K562 (cell line): ENCODE measurements around the gene CACNA1C. TPM values are rescaled to one million over a fixed set of nuclear protein-coding genes. Genes with fewer than 3 reads are reported as not detected.

ENCODE experiments used
- ATAC-seq: fragments of 200-7000 bp; cut with Tn5 transposase; 3 replicates; pipeline ENCODE4 v1.9.1; 2020; ENCODE audit warnings: moderate library complexity
- BruUV-seq: library from RNA; stranded (reverse); fragments of 400-500 nt; replicated peaks from 2 replicates; lab custom pipeline; 2021; lab: Mats Ljungman, UMichigan
- CTCF ChIA-PET: fragments of 300-600 bp; formaldehyde crosslinking; extraction: SDS; loops from one replicate; lab custom pipeline; 2021; ENCODE audit warnings: low intra/inter-chr PET ratio; lab: Yijun Ruan, JAX
- POLR2A ChIA-PET: fragments of 300-600, 350-650 bp; sonication (Branson Sonifier 250); formaldehyde crosslinking; extraction: SDS; loops from one replicate; lab custom pipeline; 2021; ENCODE audit warnings: antibody characterized with exemption, inconsistent platforms; lab: Yijun Ruan, JAX
- DNase-seq, 4 experiments: peaks; one replicate each; pipeline versions ENCODE4 v3.0.0 to v3.0.0-alpha.2; 2011 to 2018; ENCODE audit warnings: low spot score in 3 of 4, mixed read lengths in 3 of 4; ENCODE audit errors: extremely low read depth in 1 of 4
- FAIRE-seq: peaks from 2 replicates; lab custom pipeline; 2011; peaks lifted over from hg19 to GRCh38; lab: Jason Lieb, UNC
- H2AFZ ChIP-seq: 2 replicates; pipeline ENCODE4 v1.6.0; 2011; ENCODE audit warnings: low read depth, low read length, control low read depth, inconsistent platforms
- H3K27ac ChIP-seq: fragments of 200-600 bp; 3 replicates; pipeline ENCODE4 v1.8.0; 2011; ENCODE audit warnings: low read depth, mild to moderate bottlenecking, control low read depth, inconsistent platforms, low read length, moderate library complexity, mixed read lengths; ENCODE audit errors: extremely low read depth
- H3K27me3 ChIP-seq, 2 experiments: fragments of 300-600 bp in 1 of 2; 2 replicates in 1 of 2; 3 replicates in 1 of 2; pipeline versions ENCODE4 v1.6.0 to v1.8.0; 2011; ENCODE audit warnings: inconsistent platforms in 2 of 2, low read length in 2 of 2, mild to moderate bottlenecking in 1 of 2, mixed read lengths in 1 of 2, moderate library complexity in 1 of 2; ENCODE audit not compliant: control insufficient read depth in 2 of 2, insufficient read depth in 2 of 2
- H3K36me3 ChIP-seq: fragments of 300-600 bp; 3 replicates; pipeline ENCODE4 v1.8.0; 2011; ENCODE audit warnings: mild to moderate bottlenecking, low read length, inconsistent platforms; ENCODE audit not compliant: control insufficient read depth, insufficient read depth
- H3K4me1 ChIP-seq, 2 experiments: fragments of 200-600 bp in 1 of 2; replicated peaks in 1 of 2; 2 replicates in 1 of 2; 3 replicates in 1 of 2; pipeline versions ENCODE4 v1.5.1 to v1.8.0; 2011; ENCODE audit warnings: inconsistent platforms in 2 of 2, low read length in 2 of 2, mild to moderate bottlenecking in 1 of 2, mixed read lengths in 1 of 2, moderate library complexity in 1 of 2; ENCODE audit not compliant: control insufficient read depth in 2 of 2, insufficient read depth in 2 of 2
- H3K4me2 ChIP-seq: 2 replicates; pipeline ENCODE4 v1.6.1; 2011; ENCODE audit warnings: low read length, control low read depth, inconsistent platforms, mixed read lengths; ENCODE audit not compliant: insufficient read depth
- H3K4me3 ChIP-seq: fragments of 200-600 bp; sonication (generic), shearing (Covaris generic); 2 replicates; pipeline ENCODE4 v1.5.1; 2016; ENCODE audit warnings: control low read depth, inconsistent platforms
- H3K79me2 ChIP-seq: fragments of 200-600 bp; 3 replicates; pipeline ENCODE4 v1.8.0; 2011; ENCODE audit warnings: low read length, inconsistent platforms; ENCODE audit not compliant: control insufficient read depth, insufficient read depth
- H3K9ac ChIP-seq, 2 experiments: 2 replicates each; pipeline versions ENCODE4 v1.6.0 to v1.6.1; 2011; ENCODE audit warnings: low read depth in 2 of 2, low read length in 2 of 2, control low read depth in 1 of 2, inconsistent platforms in 1 of 2, mild to moderate bottlenecking in 1 of 2, mixed read lengths in 1 of 2; ENCODE audit not compliant: insufficient read depth in 1 of 2
- H3K9me1 ChIP-seq: one replicate; pipeline ENCODE4 v1.6.0; 2011; ENCODE audit warnings: inconsistent platforms, mild to moderate bottlenecking, low read length, moderate library complexity; ENCODE audit not compliant: control insufficient read depth, insufficient read depth
- H3K9me3 ChIP-seq: replicated peaks from 2 replicates; pipeline ENCODE4 v1.5.1; 2011; ENCODE audit warnings: low read depth, low read length, inconsistent platforms; ENCODE audit not compliant: control insufficient read depth, insufficient read depth
- H4K20me1 ChIP-seq: replicated peaks from 2 replicates; pipeline ENCODE4 v1.6.1; 2011; ENCODE audit warnings: low read length, inconsistent platforms, mixed read lengths; ENCODE audit not compliant: control insufficient read depth, insufficient read depth
- HNRNPH1 ChIP-seq: fragments of 200-400 bp; formaldehyde crosslinking; optimal IDR thresholded peaks from 2 replicates; pipeline ENCODE3; 2017; ENCODE audit warnings: low read depth, mild to moderate bottlenecking, low read length, moderate library complexity
- KDM1A ChIP-seq, 2 experiments: fragments of 450-650 bp; IDR thresholded peaks; 2 replicates each; pipeline ENCODE4 v1.6.1; 2016; ENCODE audit warnings: mild to moderate bottlenecking in 2 of 2
- RBM25 ChIP-seq: fragments of 200-400 bp; formaldehyde crosslinking; IDR thresholded peaks from 2 replicates; pipeline ENCODE4 v1.6.1; 2018; ENCODE audit warnings: low read length, low read depth, moderate library complexity; ENCODE audit not compliant: severe bottlenecking
- WGBS: fragments of 100-300 bp; shearing (Covaris generic); methylation state at CpG from one replicate; pipeline ENCODE4 v1.1.6; 2016; ENCODE audit warnings: low coverage, mixed read lengths; ENCODE audit not compliant: insufficient coverage; ENCODE audit errors: missing lambda C conversion rate; 5-methylcytosine and 5-hydroxymethylcytosine counted together
- in situ Hi-C: fragments of 300-500 bp; cut with MboI; formaldehyde crosslinking; loops from 4 replicates; pipeline ENCODE4 v1.15.0; 2018; ENCODE audit warnings: inconsistent platforms, mixed read lengths
- intact Hi-C: fragments of 100-400 bp; cut with micrococcal nuclease; formaldehyde crosslinking; loops from 2 replicates; pipeline ENCODE4 v1.14.2; 2022
- polyA plus RNA-seq, 8 experiments: library from polyadenylated mRNA; depleted of rRNA in 4 of 8; stranded (reverse) in 5 of 8; unstranded in 3 of 8; fragments of >200 nt; fragmentation: Nextera tagmentation in 2 of 8; fragmentation: Illumina TruSeq in 1 of 8; extraction: Ambion mirVana in 2 of 8; extraction: Trizol in 1 of 8; gene quantifications; 2 replicates each; pipeline versions ENCODE4 v1.2.1 to v1.2.3, GENCODE V29; 2011 to 2014; ENCODE audit warnings: inconsistent platforms in 1 of 8, missing spikeins in 1 of 8
- total RNA-seq, 7 experiments: library from RNA; depleted of rRNA in 6 of 7; stranded (reverse); fragments of >200 nt in 6 of 7; fragmentation: Illumina TruSeq in 2 of 7; extraction: Trizol in 2 of 7; gene quantifications; 2 replicates each; pipeline versions ENCODE4 v1.2.1 to v1.2.3, GENCODE V29; 2011 to 2021; ENCODE audit warnings: low replicate concordance in 1 of 7

CACNA1C gene
- total and polyA plus RNA-seq, 9 of the 15 experiments (the other 6 are each of a cell fraction or from before 2014, with no cell fraction given) = not detected

DNA sequence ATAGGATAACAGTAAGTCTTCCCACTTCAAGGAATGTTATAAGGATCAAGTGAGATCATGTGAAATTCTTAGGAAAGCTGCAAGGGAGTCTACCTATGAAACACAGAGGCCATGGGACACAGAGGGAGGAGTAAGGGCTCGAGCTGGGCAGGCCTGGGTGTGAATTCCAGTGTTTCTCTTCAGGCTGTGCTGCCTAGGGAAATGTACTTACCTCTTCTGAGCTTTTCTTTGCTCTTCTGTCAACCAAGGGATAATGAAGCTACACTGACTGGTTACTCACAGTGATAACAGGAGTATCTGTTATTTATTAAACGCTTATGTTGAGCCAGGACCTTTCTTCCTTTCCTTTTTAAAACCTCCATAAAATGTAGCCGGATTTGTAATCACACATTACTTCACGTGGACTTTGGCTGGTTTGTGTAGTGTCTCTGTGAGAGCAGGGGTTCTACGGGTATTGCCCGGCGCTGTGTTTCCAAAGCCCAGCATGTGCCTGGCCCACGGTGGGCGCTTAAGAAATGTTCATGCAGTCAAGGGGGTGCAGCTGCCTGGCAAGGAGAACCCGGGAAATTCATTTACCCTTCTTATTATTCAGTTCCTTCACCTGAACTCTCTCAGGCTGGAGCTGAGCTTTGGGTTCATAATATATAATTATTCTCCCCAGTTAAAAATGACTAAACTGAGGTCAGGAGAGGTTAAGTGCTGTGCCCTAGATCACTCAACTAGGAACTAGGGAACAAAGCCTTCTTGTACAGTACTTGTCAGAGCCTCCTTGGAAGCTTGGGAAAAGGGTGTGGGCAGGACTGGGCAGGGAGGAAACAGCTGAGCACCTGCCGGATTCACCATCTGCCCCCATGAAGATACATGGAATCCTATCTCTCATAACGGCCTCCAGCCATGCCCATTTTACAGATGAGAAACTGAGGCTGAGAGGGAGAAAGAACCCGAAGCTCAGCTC is 214.2 kb downstream of the CACNA1C start:
- H3K27ac ChIP-seq = no peak overlapping the region
- H3K79me2 ChIP-seq = no peaks in the 10 kb centered on the region
- H3K4me1 ChIP-seq = no peaks in the 10 kb centered on the region
- no peak overlapping the region for H3K4me2 ChIP-seq
- H3K9ac ChIP-seq = no peak overlapping the region
- ChIA-PET CTCF (no interaction called here), POLR2A (no interaction called here)
- intact Hi-C loops (no loop called here), in situ Hi-C loops (no loop called here)
- no peaks in the 10 kb centered on the region for H3K9me3 ChIP-seq
- no peaks in the 10 kb centered on the region for H4K20me1 ChIP-seq
- peaks cover 0 to 8% of the 10 kb centered on the region in 2 experiments; a peak in 1 of 5 replicates for H3K27me3 ChIP-seq
- TF ChIP-seq HNRNPH1 = no peak
- peak; percentile 7 for TF ChIP-seq RBM25
- no peak for TF ChIP-seq KDM1A (IDR thresholded peaks at IDR 0.05)
- H3K36me3 ChIP-seq = no peaks in the 10 kb centered on the region
- ATAC-seq (no peak), FAIRE-seq (no peak), DNase-seq (no peak)
- H2AFZ ChIP-seq = no peak overlapping the region
- 6% methylated on average over 12 of the region's 13 CpGs for WGBS
- BruUV-seq = no TSS peak
- no peak overlapping the region for H3K4me3 ChIP-seq
- H3K9me1 ChIP-seq = no peaks in the 10 kb centered on the region
